SK-N-SH (cell line): ENCODE data around the gene SPAG6.

Experiments used
- CHD2 ChIP-seq: fragments of 150-350 bp; IDR thresholded peaks from 2 replicates; pipeline ENCODE4 v1.6.1; 2018; ENCODE audit warnings: low read length; ENCODE audit not compliant: partially characterized antibody
- CTCF ChIP-seq: fragments of 200-600 bp; sonication (generic); IDR thresholded peaks from 2 replicates; pipeline ENCODE4 v1.6.1; 2017; ENCODE audit warnings: antibody characterized with exemption, mild to moderate bottlenecking, moderate library complexity
- EP300 ChIP-seq, 2 experiments: IDR thresholded peaks; 2 replicates each; pipeline versions ENCODE4 v1.4.0 to v1.6.1; 2012; ENCODE audit warnings: borderline replicate concordance in 1 of 2, low read depth in 1 of 2, low read length in 1 of 2
- NRF1 ChIP-seq: IDR thresholded peaks from 2 replicates; pipeline ENCODE4 v1.6.1; 2012; ENCODE audit warnings: low read depth, mild to moderate bottlenecking, low read length
- POLR2AphosphoS5 ChIP-seq: IDR thresholded peaks from 2 replicates; pipeline ENCODE4 v1.6.1; 2012; ENCODE audit warnings: low read depth, low read length
- RXRA ChIP-seq: IDR thresholded peaks from 2 replicates; pipeline ENCODE4 v1.4.0; 2012; ENCODE audit warnings: low read depth, mild to moderate bottlenecking, borderline replicate concordance
- SIN3A ChIP-seq: IDR thresholded peaks from 2 replicates; pipeline ENCODE4 v1.6.1; 2012; ENCODE audit warnings: low read depth, mild to moderate bottlenecking, low read length, moderate library complexity, borderline replicate concordance
- TCF12 ChIP-seq: IDR thresholded peaks from 2 replicates; pipeline ENCODE4 v1.4.0; 2012

- TF ChIP-seq CTCF (no peak), POLR2AphosphoS5 (no peak), RXRA (no peak), EP300 (IDR thresholded peaks at IDR 0.05; ENCODE audit: borderline replicate concordance in 1 of 2, low read depth in 1 of 2, low read length in 1 of 2) (no peak), NRF1 (no peak), TCF12 (no peak), CHD2 (no peak), SIN3A (no peak)
Measured at GRCh38 chr10:22444219-22444788, 99.0 kb downstream of the SPAG6 start.
